Measurements from ENCODE around the gene SLC22A3. TPM values are rescaled to one million over a fixed set of nuclear protein-coding genes. Genes with fewer than 3 reads are reported as not detected.

SLC22A3 gene
- total and polyA plus RNA-seq, 8 donors, result 2.0 to 29.3 (median 7.2) TPM

DNA sequence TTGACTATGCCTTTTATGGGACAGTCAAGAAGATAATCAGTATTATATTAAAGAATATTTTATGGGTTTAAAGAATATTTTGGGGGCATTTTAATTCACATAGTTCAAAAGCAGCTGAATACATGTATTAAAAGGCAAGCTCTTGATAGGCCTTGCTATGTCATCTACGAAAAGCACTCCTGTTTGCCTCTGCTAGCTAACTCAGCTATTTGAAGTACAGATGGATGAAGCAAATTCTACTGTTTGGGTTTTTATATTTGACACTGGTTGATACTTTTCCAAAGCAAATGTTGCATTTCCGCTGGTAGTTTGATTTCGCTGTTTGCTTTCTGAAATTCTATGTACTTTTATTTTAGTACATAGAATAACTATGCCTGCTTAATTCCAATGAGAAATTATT, 47.0 kb downstream of the SLC22A3 start:
- Histone ChIP-seq H3K4me1 (peaks cover 10 to 59% (median 32%) of the 10 kb centered on the region in 4 donors), H3K36me3 (no peaks in the 10 kb centered on the region), H3K4me3 (no peak overlapping the region), H3K27ac (peak overlapping the region in 4 of 5 donors; percentile 59 to 77 (median 72)), H3K27me3 (no peaks in the 10 kb centered on the region), H3K9me3 (no peaks in the 10 kb centered on the region)
- TF ChIP-seq POLR2A (IDR thresholded peaks at IDR 0.05) (no peak), POLR2AphosphoS5 (IDR thresholded peaks at IDR 0.05) (no peak), EP300 (IDR thresholded peaks at IDR 0.05) (no peak), CTCF (IDR thresholded peaks at IDR 0.05) (no peak)
- intact Hi-C loops (cut with DNase I; ENCODE audit: low total_unique reads), result no loop called here
- WGBS, 5 donors, result 29 to 68% (median 58%) methylated on average over 3 of the region's 3 CpGs
- no peak for DNase-seq

GRCh38 chr6:160396292-160396691, 48.1 kb downstream of the SLC22A3 start:
- H3K4me3 ChIP-seq, result no peak overlapping the region
- WGBS, 5 donors, result 86 to 96% (median 96%) methylated on average over 1 of the region's 1 CpG
- no peaks in the 10 kb centered on the region for H3K27me3 ChIP-seq
- H3K9me3 ChIP-seq, result no peaks in the 10 kb centered on the region
- TF ChIP-seq EP300 (IDR thresholded peaks at IDR 0.05) (no peak), POLR2A (IDR thresholded peaks at IDR 0.05) (no peak), POLR2AphosphoS5 (IDR thresholded peaks at IDR 0.05) (no peak), CTCF (IDR thresholded peaks at IDR 0.05) (no peak)
- peaks cover 10 to 59% (median 30%) of the 10 kb centered on the region in 4 donors for H3K4me1 ChIP-seq
- intact Hi-C loops (cut with DNase I; ENCODE audit: low total_unique reads), result no loop called here
- no peak for DNase-seq
- H3K36me3 ChIP-seq, result no peaks in the 10 kb centered on the region
- H3K27ac ChIP-seq, result peak overlapping the region in 1 of 5 donors; percentile 68

- intact Hi-C loops (cut with DNase I; ENCODE audit: low total_unique reads), result no loop called here
- H3K36me3 ChIP-seq, result no peaks in the 10 kb centered on the region
- DNase-seq, result no peak
- peaks cover 10 to 44% (median 21%) of the 10 kb centered on the region in 4 donors for H3K4me1 ChIP-seq
- WGBS, 5 donors, result 48 to 68% (median 57%) methylated on average over 3 of the region's 3 CpGs
- peak overlapping the region in 4 of 5 donors; percentile 11 to 66 (median 50) for H3K27ac ChIP-seq
- H3K27me3 ChIP-seq, result no peaks in the 10 kb centered on the region
- TF ChIP-seq POLR2AphosphoS5 (IDR thresholded peaks at IDR 0.05), result peak in 1 of 3 donors; percentile 70
- TF ChIP-seq CTCF (IDR thresholded peaks at IDR 0.05), result no peak
- no peak overlapping the region for H3K4me3 ChIP-seq
- no peaks in the 10 kb centered on the region for H3K9me3 ChIP-seq
Measured at GRCh38 chr6:160398674-160399271, 50.6 kb downstream of the SLC22A3 start.

- TF ChIP-seq POLR2AphosphoS5 (IDR thresholded peaks at IDR 0.05) (peak in 2 of 3 donors; percentile 7 to 21), POLR2A (IDR thresholded peaks at IDR 0.05) (no peak)
- 41 to 52% (median 47%) methylated on average over 2 of the region's 2 CpGs for WGBS, 5 donors
- no peak overlapping the region for H3K4me3 ChIP-seq
- no peaks in the 10 kb centered on the region for H3K27me3 ChIP-seq
- peaks cover 0 to 28% (median 10%) of the 10 kb centered on the region in 4 donors for H3K4me1 ChIP-seq
- no peak for DNase-seq
- intact Hi-C loops (cut with DNase I; ENCODE audit: low total_unique reads), result no loop called here
- H3K27ac ChIP-seq, result peak overlapping the region in 1 of 5 donors; percentile 50
- no peaks in the 10 kb centered on the region for H3K36me3 ChIP-seq
- H3K9me3 ChIP-seq, result no peaks in the 10 kb centered on the region
Measured at GRCh38 chr6:160400446-160400845, 52.3 kb downstream of the SLC22A3 start.

DNA sequence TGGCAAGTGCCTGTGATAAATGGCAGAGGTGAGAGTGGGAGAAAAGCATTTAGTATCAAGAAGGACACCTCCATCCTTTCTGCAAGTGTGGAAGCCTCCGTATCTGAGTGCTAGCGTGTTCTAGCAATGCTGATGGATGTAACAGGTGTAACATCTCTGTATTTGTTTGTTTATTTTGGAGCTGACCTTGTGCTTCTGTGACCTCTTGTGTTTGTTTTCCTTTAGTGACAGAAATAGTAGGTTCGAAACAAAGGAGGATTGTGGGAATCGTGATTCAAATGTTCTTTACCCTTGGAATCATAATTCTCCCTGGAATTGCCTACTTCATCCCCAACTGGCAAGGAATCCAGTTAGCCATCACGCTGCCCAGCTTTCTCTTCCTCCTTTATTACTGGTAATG, 60.4 kb downstream of the SLC22A3 start:
- H3K4me3 ChIP-seq, result no peak overlapping the region
- H3K27ac ChIP-seq, result no peak overlapping the region
- WGBS, 5 donors, result 64 to 81% (median 76%) methylated on average over 5 of the region's 5 CpGs
- peaks cover 0 to 9% (median 0%) of the 10 kb centered on the region in 4 donors for H3K36me3 ChIP-seq
- intact Hi-C loops (cut with DNase I; ENCODE audit: low total_unique reads), result no loop called here
- TF ChIP-seq POLR2A (IDR thresholded peaks at IDR 0.05) (no peak), POLR2AphosphoS5 (IDR thresholded peaks at IDR 0.05) (no peak), EP300 (IDR thresholded peaks at IDR 0.05) (no peak), CTCF (IDR thresholded peaks at IDR 0.05) (no peak)
- DNase-seq, result no peak
- no peaks in the 10 kb centered on the region for H3K4me1 ChIP-seq
- no peaks in the 10 kb centered on the region for H3K27me3 ChIP-seq
- no peaks in the 10 kb centered on the region for H3K9me3 ChIP-seq

Data from stomach (tissue), 9 donors.